Activated T-cell treated with anti-CD3 and anti-CD28 coated beads, Interleukin-2, amount 50 U/mL, for 24 hours (primary cell): ENCODE results near the gene CACNA1S.

ENCODE experiments used
- DNase-seq: peaks from one replicate; pipeline ENCODE4 v3.0.0-alpha.2; 2020
- H3K27ac Mint-ChIP-seq: 2 replicates; pipeline ENCODE4 v1.8.0; 2020; ENCODE audit warnings: mild to moderate bottlenecking, mixed read lengths
- H3K27me3 Mint-ChIP-seq: 2 replicates; pipeline ENCODE4 v1.8.0; 2020; ENCODE audit warnings: mixed read lengths
- H3K36me3 Mint-ChIP-seq: 2 replicates; pipeline ENCODE4 v1.8.0; 2020; ENCODE audit warnings: low read depth, mixed read lengths
- H3K4me1 Mint-ChIP-seq: 2 replicates; pipeline ENCODE4 v1.8.0; 2020; ENCODE audit warnings: low read depth, mixed read lengths
- H3K4me3 Mint-ChIP-seq: 2 replicates; pipeline ENCODE4 v1.8.0; 2020; ENCODE audit warnings: mild to moderate bottlenecking, moderate library complexity, mixed read lengths
- H3K9me3 Mint-ChIP-seq: 2 replicates; pipeline ENCODE4 v1.8.0; 2020; ENCODE audit warnings: mixed read lengths

CACNA1S gene

DNA sequence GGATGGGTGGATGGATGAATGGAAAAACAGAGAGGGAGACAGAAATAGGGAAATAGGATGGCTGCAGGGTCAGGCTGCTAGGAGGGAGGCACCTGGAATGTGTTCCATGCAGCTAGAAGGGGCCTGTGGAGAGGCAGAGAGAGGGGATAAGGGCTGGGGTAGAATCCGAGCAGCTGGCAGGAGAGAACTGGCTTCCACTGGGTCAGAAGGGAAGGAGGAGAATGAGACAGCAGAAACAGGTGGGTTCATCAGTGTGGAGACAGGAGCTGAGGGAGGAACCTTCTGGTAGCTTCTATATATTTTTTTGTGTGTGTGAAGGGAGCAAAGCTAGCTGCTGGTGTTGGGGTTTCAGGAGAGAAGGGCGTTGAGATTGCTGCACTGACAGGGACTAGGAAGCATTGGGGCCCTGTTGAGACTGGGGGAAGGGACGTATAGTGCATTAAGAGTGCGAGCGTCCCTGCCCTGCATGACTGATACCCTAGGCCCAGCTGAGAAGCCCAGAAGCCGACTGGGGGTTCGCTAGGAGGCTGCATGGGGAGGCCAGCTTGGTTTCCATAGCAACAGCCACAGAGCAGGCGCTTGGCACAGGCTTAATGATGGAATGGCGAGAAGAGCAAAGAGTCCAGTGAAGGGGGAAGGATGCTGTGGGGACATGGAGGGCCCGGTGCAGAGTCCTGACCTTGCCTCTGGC, 73.9 kb downstream of the CACNA1S start:
- Mint-ChIP-seq H3K9me3 (no peaks in the 10 kb centered on the region), H3K4me3 (no peak overlapping the region), H3K36me3 (no peaks in the 10 kb centered on the region), H3K4me1 (peaks cover 3% of the 10 kb centered on the region), H3K27me3 (no peaks in the 10 kb centered on the region), H3K27ac (no peak overlapping the region)
- DNase-seq: no peak

GRCh38 chr1:201036188-201036842, 75.9 kb downstream of the CACNA1S start:
- no peak for DNase-seq
- H3K9me3 Mint-ChIP-seq: no peaks in the 10 kb centered on the region
- H3K27me3 Mint-ChIP-seq: no peaks in the 10 kb centered on the region
- no peaks in the 10 kb centered on the region for H3K36me3 Mint-ChIP-seq
- H3K4me3 Mint-ChIP-seq: no peak overlapping the region
- no peaks in the 10 kb centered on the region for H3K4me1 Mint-ChIP-seq
- H3K27ac Mint-ChIP-seq: no peak overlapping the region

DNA sequence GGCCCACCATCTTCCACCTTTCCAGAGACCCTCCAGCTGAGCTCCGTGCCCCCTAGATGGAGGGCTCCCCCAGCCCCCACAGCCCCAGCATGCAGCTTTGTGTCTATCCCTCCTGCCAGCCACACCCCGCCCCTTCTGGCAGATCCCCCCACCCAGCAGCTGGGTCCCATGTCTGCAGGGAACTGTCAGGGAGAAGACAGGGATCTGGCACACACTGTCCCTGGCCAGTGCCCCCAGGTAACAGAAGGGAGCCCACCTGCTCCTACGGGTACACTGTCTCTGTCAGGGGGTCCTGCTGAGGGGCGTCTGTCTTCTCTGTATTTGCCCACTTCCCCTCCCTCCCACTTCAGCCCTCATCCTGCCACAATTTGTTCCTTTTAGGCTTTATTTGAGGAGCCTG, 77.6 kb downstream of the CACNA1S start:
- no peaks in the 10 kb centered on the region for H3K9me3 Mint-ChIP-seq
- no peak overlapping the region for H3K27ac Mint-ChIP-seq
- no peaks in the 10 kb centered on the region for H3K36me3 Mint-ChIP-seq
- H3K4me1 Mint-ChIP-seq: no peaks in the 10 kb centered on the region
- H3K27me3 Mint-ChIP-seq: no peaks in the 10 kb centered on the region
- no peak for DNase-seq
- no peak overlapping the region for H3K4me3 Mint-ChIP-seq

DNA sequence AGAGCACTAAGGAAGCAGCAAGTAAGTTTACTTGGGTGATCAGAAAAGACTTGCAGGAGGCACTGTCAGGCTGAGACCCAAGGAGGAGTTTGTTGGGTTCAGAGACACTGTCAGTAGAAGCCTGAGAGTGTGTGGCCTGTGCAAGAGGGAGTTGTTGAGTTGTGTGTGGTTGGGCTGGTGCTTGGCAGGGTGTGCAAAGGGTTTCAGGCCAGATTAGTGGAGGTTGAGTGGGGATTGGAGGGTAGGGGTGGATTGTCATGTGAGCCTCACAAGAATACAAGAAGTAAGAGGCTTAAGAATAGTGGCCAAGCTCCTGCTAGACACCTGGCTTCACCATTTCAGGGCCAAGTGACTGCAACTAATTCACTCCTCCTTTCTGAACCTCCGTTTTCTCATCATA, 79.8 kb downstream of the CACNA1S start:
- H3K9me3 Mint-ChIP-seq: no peaks in the 10 kb centered on the region
- no peak for DNase-seq
- H3K4me3 Mint-ChIP-seq: no peak overlapping the region
- H3K27me3 Mint-ChIP-seq: no peaks in the 10 kb centered on the region
- H3K36me3 Mint-ChIP-seq: no peaks in the 10 kb centered on the region
- H3K27ac Mint-ChIP-seq: no peak overlapping the region
- H3K4me1 Mint-ChIP-seq: peaks cover 8% of the 10 kb centered on the region

- H3K4me3 Mint-ChIP-seq: no peak overlapping the region
- H3K4me1 Mint-ChIP-seq: peaks cover 43% of the 10 kb centered on the region
- DNase-seq: no peak
- no peaks in the 10 kb centered on the region for H3K9me3 Mint-ChIP-seq
- H3K27me3 Mint-ChIP-seq: no peaks in the 10 kb centered on the region
- no peak overlapping the region for H3K27ac Mint-ChIP-seq
- no peaks in the 10 kb centered on the region for H3K36me3 Mint-ChIP-seq
These were observed 83.8 kb downstream of the CACNA1S start for GRCh38 chr1:201028461-201028889.

DNA sequence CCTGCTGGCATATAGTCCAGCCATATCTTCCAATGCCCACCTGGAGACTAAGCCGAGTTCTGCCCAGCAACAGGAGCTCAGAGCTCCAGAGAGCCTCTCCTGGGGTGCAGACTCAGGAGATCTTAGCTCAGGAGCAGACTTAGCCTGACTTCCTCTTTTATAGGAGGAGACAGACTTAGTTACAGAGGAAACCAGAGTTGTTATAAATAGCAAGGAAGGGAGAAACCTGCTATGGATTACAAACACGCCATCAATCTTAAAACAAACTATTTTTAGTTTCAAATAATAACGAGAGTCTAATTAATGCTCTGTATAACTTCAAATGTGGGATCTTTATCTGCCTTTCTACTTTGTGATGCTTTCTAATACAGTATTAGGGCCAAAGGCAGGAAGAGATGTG, 85.4 kb downstream of the CACNA1S start:
- H3K9me3 Mint-ChIP-seq: no peaks in the 10 kb centered on the region
- no peak overlapping the region for H3K4me3 Mint-ChIP-seq
- H3K36me3 Mint-ChIP-seq: peaks cover 10% of the 10 kb centered on the region
- H3K27me3 Mint-ChIP-seq: no peaks in the 10 kb centered on the region
- peaks cover 53% of the 10 kb centered on the region for H3K4me1 Mint-ChIP-seq
- DNase-seq: no peak
- H3K27ac Mint-ChIP-seq: peak overlapping the region; percentile 7

DNA sequence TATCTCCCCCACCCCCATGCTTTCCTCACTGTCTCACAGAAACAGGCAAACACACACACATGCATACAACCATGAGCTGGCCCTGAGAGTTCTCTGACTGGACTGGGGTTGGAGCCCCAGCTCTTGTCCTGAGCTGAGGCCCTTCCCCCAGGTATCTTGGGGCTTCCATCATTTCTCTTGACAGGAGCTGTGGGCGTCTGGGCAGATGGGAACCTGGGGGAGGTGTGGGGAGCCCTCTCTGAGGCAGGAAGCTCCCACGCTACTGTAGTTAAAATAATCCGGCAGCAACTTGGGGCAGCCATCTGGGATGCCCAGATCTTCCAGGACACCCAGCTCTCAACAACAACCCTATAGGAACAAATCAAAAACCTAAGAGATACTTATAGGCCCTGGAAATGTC, 86.0 kb downstream of the CACNA1S start:
- H3K36me3 Mint-ChIP-seq: peaks cover 12% of the 10 kb centered on the region
- no peaks in the 10 kb centered on the region for H3K9me3 Mint-ChIP-seq
- DNase-seq: no peak
- peaks cover 59% of the 10 kb centered on the region for H3K4me1 Mint-ChIP-seq
- no peak overlapping the region for H3K4me3 Mint-ChIP-seq
- H3K27ac Mint-ChIP-seq: peak overlapping the region; percentile 46
- H3K27me3 Mint-ChIP-seq: no peaks in the 10 kb centered on the region

DNA sequence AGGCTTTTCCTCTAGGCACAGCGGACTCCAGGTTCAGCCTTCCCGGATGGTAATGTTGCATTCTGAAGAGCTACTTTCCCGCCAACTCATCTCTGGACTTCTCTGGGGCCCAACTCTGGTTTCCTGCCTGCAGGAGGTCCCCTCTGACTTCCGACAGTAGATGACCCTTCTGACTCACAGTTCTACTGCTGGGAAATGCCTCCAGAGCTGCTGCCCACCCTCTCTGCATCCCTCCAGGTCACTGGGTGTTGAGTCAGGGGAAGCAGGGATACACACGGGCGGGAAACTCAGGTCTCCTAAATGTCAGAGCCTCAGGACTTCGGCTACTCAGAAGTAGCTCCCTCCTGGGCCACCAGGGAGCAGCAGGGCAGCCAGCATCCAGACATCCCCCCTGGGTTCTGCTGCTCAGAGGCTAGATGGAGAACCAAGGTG, 86.6 kb downstream of the CACNA1S start:
- Mint-ChIP-seq H3K27ac (peak overlapping the region; percentile 46), H3K4me3 (no peak overlapping the region), H3K36me3 (peaks cover 12% of the 10 kb centered on the region), H3K4me1 (peaks cover 66% of the 10 kb centered on the region), H3K27me3 (no peaks in the 10 kb centered on the region), H3K9me3 (no peaks in the 10 kb centered on the region)
- no peak for DNase-seq

GRCh38 chr1:201024625-201024998, 87.6 kb downstream of the CACNA1S start:
- H3K36me3 Mint-ChIP-seq: peaks cover 12% of the 10 kb centered on the region
- H3K4me3 Mint-ChIP-seq: no peak overlapping the region
- no peak for DNase-seq
- H3K9me3 Mint-ChIP-seq: no peaks in the 10 kb centered on the region
- peaks cover 76% of the 10 kb centered on the region for H3K4me1 Mint-ChIP-seq
- H3K27me3 Mint-ChIP-seq: no peaks in the 10 kb centered on the region
- no peak overlapping the region for H3K27ac Mint-ChIP-seq

- H3K4me1 Mint-ChIP-seq: peaks cover 81% of the 10 kb centered on the region
- H3K27ac Mint-ChIP-seq: no peak overlapping the region
- H3K36me3 Mint-ChIP-seq: peaks cover 15% of the 10 kb centered on the region
- no peak for DNase-seq
- H3K4me3 Mint-ChIP-seq: peak overlapping the region; percentile 27
- H3K9me3 Mint-ChIP-seq: no peaks in the 10 kb centered on the region
- no peaks in the 10 kb centered on the region for H3K27me3 Mint-ChIP-seq
These were observed 88.2 kb downstream of the CACNA1S start for GRCh38 chr1:201023920-201024624.

- Mint-ChIP-seq H3K9me3 (no peaks in the 10 kb centered on the region), H3K36me3 (peaks cover 19% of the 10 kb centered on the region), H3K4me3 (peak within 1 kb of the TSS; percentile 92), H3K4me1 (peaks cover 85% of the 10 kb centered on the region), H3K27ac (peak within 1 kb of the TSS; percentile 98), H3K27me3 (no peaks in the 10 kb centered on the region)
- peak; percentile 93 for DNase-seq
These were observed 88.7 kb downstream of the CACNA1S start, which contains the start of gene KIF21B for GRCh38 chr1:201023517-201023902. TSS of gene KIF21B (minus strand) at chr1:201023714. CDS start at chr1:201023383, 331 bp downstream.

GRCh38 chr1:201022820-201023516, 89.3 kb downstream of the CACNA1S start:
- DNase-seq: peak; percentile 68
- H3K9me3 Mint-ChIP-seq: no peaks in the 10 kb centered on the region
- H3K4me3 Mint-ChIP-seq: peak overlapping the region; percentile 92
- H3K36me3 Mint-ChIP-seq: peaks cover 24% of the 10 kb centered on the region
- peak overlapping the region; percentile 98 for H3K27ac Mint-ChIP-seq
- peaks cover 87% of the 10 kb centered on the region for H3K4me1 Mint-ChIP-seq
- no peaks in the 10 kb centered on the region for H3K27me3 Mint-ChIP-seq

DNA sequence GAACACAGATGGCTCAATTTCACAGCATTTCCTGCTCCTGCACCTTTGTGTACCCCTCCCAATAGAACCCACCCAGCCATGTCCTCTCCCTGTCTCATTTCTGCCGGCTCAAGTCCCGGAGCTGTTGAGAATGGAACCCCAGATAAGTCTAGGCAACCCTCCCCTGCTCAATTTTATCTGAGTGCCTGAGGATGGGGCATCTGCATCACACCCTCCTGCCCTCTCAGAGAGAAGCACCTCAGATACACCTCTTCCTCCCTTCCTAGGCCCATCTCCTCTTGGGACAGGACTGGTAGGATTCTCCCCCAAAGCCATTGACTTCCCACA, 89.8 kb downstream of the CACNA1S start:
- no peaks in the 10 kb centered on the region for H3K27me3 Mint-ChIP-seq
- peaks cover 88% of the 10 kb centered on the region for H3K4me1 Mint-ChIP-seq
- H3K36me3 Mint-ChIP-seq: peaks cover 25% of the 10 kb centered on the region

DNA sequence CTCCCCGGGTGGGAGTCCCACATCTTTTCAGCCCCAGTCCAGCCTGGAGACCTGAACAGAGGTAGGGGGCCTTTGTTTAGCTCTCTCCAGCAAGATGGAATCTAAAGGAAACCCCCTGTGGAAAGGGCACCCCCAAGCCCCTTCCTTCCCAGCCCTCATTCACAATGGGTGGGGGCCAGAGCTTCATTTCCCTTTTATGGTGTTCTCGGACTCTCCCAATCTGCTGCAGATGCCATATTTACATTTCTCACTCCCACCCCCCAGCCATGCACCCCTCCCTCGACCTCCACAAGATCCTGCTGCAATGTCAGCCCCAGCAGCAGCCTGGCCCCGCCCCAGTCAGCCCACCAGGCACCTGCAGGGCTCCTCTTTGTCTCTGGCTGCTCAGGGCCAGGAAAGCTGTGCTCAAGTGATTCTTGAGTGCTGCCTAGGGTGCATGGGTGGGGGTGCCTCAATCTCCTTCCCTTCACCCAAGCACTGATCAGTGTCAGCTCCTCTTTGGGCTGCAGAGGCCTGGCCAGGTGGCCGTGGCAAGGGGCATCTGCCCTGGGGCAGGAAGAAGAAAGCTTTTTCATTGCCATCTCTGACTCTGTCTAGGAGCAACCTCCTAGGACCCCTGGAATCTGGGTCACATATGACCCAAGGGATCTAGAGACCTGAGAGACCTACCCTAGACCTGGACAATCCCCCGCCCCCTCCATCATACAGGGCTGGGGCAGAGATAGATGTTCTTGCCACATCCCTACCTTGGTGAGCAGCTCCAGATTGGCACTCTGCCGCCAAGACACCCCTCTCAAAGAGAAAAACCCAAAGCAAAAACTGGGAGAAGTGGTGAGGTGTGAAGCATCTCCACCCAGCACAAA, 90.4 kb downstream of the CACNA1S start:
- Mint-ChIP-seq H3K36me3 (peaks cover 27% of the 10 kb centered on the region), H3K4me1 (peaks cover 88% of the 10 kb centered on the region), H3K27ac (peak overlapping the region; percentile 98), H3K27me3 (no peaks in the 10 kb centered on the region), H3K9me3 (no peaks in the 10 kb centered on the region), H3K4me3 (peak overlapping the region; percentile 92)
- DNase-seq: no peak

More for the DNA sequence above, 89.8 kb downstream of the CACNA1S start:
- H3K27ac Mint-ChIP-seq: peak overlapping the region; percentile 98
- DNase-seq: no peak
- H3K4me3 Mint-ChIP-seq: peak overlapping the region; percentile 92
- H3K9me3 Mint-ChIP-seq: no peaks in the 10 kb centered on the region
